Endothelial cell of umbilical vein (primary cell): Measurements from ENCODE around the gene STAT5B. TPM values are rescaled to one million over a fixed set of nuclear protein-coding genes. Genes with fewer than 3 reads are reported as not detected.

ENCODE experiments used
- BruUV-seq: library from RNA; stranded (reverse); fragments of 400-500 nt; replicated peaks from 2 replicates; lab custom pipeline; 2021; lab: Mats Ljungman, UMichigan
- CTCF ChIA-PET: fragments of 300-600, 350-600 bp; sonication (Branson Sonifier 250); formaldehyde crosslinking; loops from one replicate; lab custom pipeline; 2021; ENCODE audit warnings: antibody characterized with exemption, inconsistent platforms; lab: Charles Lee
- POLR2A ChIA-PET: fragments of 300-600, 350-600 bp; sonication (Branson Sonifier 250); formaldehyde crosslinking; loops from one replicate; lab custom pipeline; 2021; ENCODE audit warnings: antibody characterized with exemption, inconsistent platforms; lab: Charles Lee
- DNase-seq: peaks from one replicate; pipeline ENCODE4 v3.0.0-alpha.2; 2011; ENCODE audit warnings: low read depth, low spot score
- FAIRE-seq: peaks from 2 replicates; lab custom pipeline; 2011; peaks lifted over from hg19 to GRCh38; lab: Jason Lieb, UNC
- H2AFZ ChIP-seq: 2 replicates; pipeline ENCODE4 v1.6.0; 2012; ENCODE audit warnings: low read depth, low read length, control low read depth, inconsistent platforms
- H3K27ac ChIP-seq: 2 replicates; pipeline ENCODE4 v1.5.1; 2011; ENCODE audit warnings: low read depth, mild to moderate bottlenecking, control low read depth, low read length, moderate library complexity; ENCODE audit not compliant: insufficient read depth
- H3K27me3 ChIP-seq, 2 experiments: 2 replicates each; pipeline versions ENCODE4 v1.6.0 to v1.6.1; 2011; ENCODE audit warnings: low read length in 2 of 2, mixed read lengths in 1 of 2; ENCODE audit not compliant: control insufficient read depth in 2 of 2, insufficient read depth in 2 of 2
- H3K36me3 ChIP-seq, 2 experiments: 2 replicates in 1 of 2; 3 replicates in 1 of 2; pipeline ENCODE4 v1.5.1; 2011; ENCODE audit warnings: low read length in 2 of 2, mild to moderate bottlenecking in 1 of 2, moderate library complexity in 1 of 2; ENCODE audit not compliant: control insufficient read depth in 2 of 2, insufficient read depth in 2 of 2; ENCODE audit errors: extremely low read depth in 1 of 2
- H3K4me1 ChIP-seq: 3 replicates; pipeline ENCODE4 v1.5.1; 2011; ENCODE audit warnings: mild to moderate bottlenecking, low read length; ENCODE audit not compliant: control insufficient read depth, insufficient read depth; ENCODE audit errors: extremely low read depth
- H3K4me2 ChIP-seq: 2 replicates; pipeline ENCODE4 v1.6.1; 2011; ENCODE audit warnings: low read length, control low read depth, mixed read lengths; ENCODE audit not compliant: insufficient read depth
- H3K4me3 ChIP-seq, 3 experiments: fragments of 200-600 bp in 1 of 3; sonication (generic), shearing (Covaris generic) in 1 of 3; replicated peaks in 1 of 3; 2 replicates each; pipeline ENCODE4 v1.5.1; 2011 to 2016; ENCODE audit warnings: control low read depth in 3 of 3, low read length in 3 of 3, mild to moderate bottlenecking in 2 of 3, inconsistent platforms in 1 of 3, low read depth in 1 of 3, moderate library complexity in 1 of 3; ENCODE audit not compliant: insufficient read depth in 1 of 3
- H3K79me2 ChIP-seq: 2 replicates; pipeline ENCODE4 v1.6.0; 2012; ENCODE audit warnings: low read length, inconsistent platforms; ENCODE audit not compliant: control insufficient read depth, insufficient read depth
- H3K9ac ChIP-seq: replicated peaks from 2 replicates; pipeline ENCODE3; 2011; ENCODE audit warnings: low read length, control low read depth; ENCODE audit not compliant: insufficient read depth; ENCODE audit errors: extremely low read depth
- H3K9me1 ChIP-seq: replicated peaks from 3 replicates; pipeline ENCODE4 v1.6.0; 2011; ENCODE audit warnings: mild to moderate bottlenecking, low read length; ENCODE audit not compliant: control insufficient read depth, insufficient read depth; ENCODE audit errors: extremely low read depth
- H3K9me3 ChIP-seq: replicated peaks from 2 replicates; pipeline ENCODE4 v1.5.1; 2012; ENCODE audit warnings: low read length, inconsistent platforms; ENCODE audit not compliant: control insufficient read depth, insufficient read depth
- H4K20me1 ChIP-seq: replicated peaks from 2 replicates; pipeline ENCODE3; 2011; ENCODE audit warnings: mild to moderate bottlenecking, low read length; ENCODE audit not compliant: control insufficient read depth, insufficient read depth; ENCODE audit errors: extremely low read depth
- EZH2 ChIP-seq: IDR thresholded peaks from 2 replicates; pipeline ENCODE4 v1.6.1; 2012; ENCODE audit warnings: borderline replicate concordance, low read depth, mild to moderate bottlenecking, moderate library complexity, low read length, inconsistent platforms; ENCODE audit not compliant: severe bottlenecking
- FOS ChIP-seq: IDR thresholded peaks from 2 replicates; pipeline ENCODE4 v1.6.1; 2011; ENCODE audit warnings: mild to moderate bottlenecking, low read length, moderate library complexity, borderline replicate concordance; ENCODE audit not compliant: insufficient read depth
- GATA2 ChIP-seq: IDR thresholded peaks from 2 replicates; pipeline ENCODE4 v1.7.0; 2011; ENCODE audit warnings: low read depth, mild to moderate bottlenecking, moderate library complexity, mixed read lengths, low read length; ENCODE audit not compliant: insufficient read length, insufficient read depth
- JUN ChIP-seq: IDR thresholded peaks from 2 replicates; pipeline ENCODE4 v1.6.1; 2011; ENCODE audit warnings: borderline replicate concordance, low read depth; ENCODE audit not compliant: insufficient read length, insufficient read depth
- MYC ChIP-seq: IDR thresholded peaks from one replicate; pipeline ENCODE4 v1.6.1; 2011; ENCODE audit warnings: mild to moderate bottlenecking, low read depth, low read length
- POLR2A ChIP-seq: IDR thresholded peaks from 2 replicates; pipeline ENCODE4 v1.6.1; 2012; ENCODE audit warnings: low read depth, mild to moderate bottlenecking, control low read depth, low read length
- POLR2AphosphoS5 ChIP-seq: IDR thresholded peaks from 2 replicates; pipeline ENCODE4 v1.6.1; 2012; ENCODE audit warnings: low read depth, mild to moderate bottlenecking, control low read depth, low read length, moderate library complexity; ENCODE audit not compliant: insufficient read depth
- dilution Hi-C: fragments of 300-500 bp; cut with MboI; formaldehyde crosslinking; loops from one replicate; pipeline ENCODE4 v1.15.0; 2019; ENCODE audit warnings: low sequenced_read_pairs; ENCODE audit not compliant: extremely low pct_ligation_motif_present
- intact Hi-C: fragments of 100-400 bp; cut with micrococcal nuclease; formaldehyde crosslinking; loops from one replicate; pipeline ENCODE4 v1.10.0; 2022
- polyA plus RNA-seq, 4 experiments: library from polyadenylated mRNA; depleted of rRNA in 3 of 4; stranded (reverse) in 3 of 4; unstranded in 1 of 4; fragments of >200 nt; gene quantifications; 2 replicates each; pipeline versions ENCODE4 v1.2.1 to v1.2.3, GENCODE V29; 2011 to 2012; ENCODE audit warnings: missing spikeins in 1 of 4
- total RNA-seq: library from RNA; stranded (reverse); gene quantifications from 2 replicates; pipeline ENCODE4 v1.2.3, GENCODE V29; 2021
- TF ChIP-seq, protein P1 (sequence below): IDR thresholded peaks from 2 replicates; pipeline ENCODE4 v1.6.1; 2011; ENCODE audit not compliant: insufficient read depth, insufficient read length
- TF ChIP-seq, protein P2 (sequence below), 2 donors: IDR thresholded peaks; 1 replicate in 1 of 2; 2 replicates in 1 of 2; pipeline ENCODE4 v1.5.1; 2011; ENCODE audit warnings: low read length in 2 of 2, mild to moderate bottlenecking in 2 of 2, moderate library complexity in 2 of 2, control low read depth in 1 of 2, inconsistent platforms in 1 of 2, low read depth in 1 of 2; ENCODE audit not compliant: insufficient read depth in 1 of 2; ENCODE audit errors: extremely low read depth in 1 of 2

STAT5B gene
- total and polyA plus RNA-seq, 2 donors (not counting 3 experiments of a cell fraction or from before 2014, with no cell fraction given), result 43.3 to 53.7 TPM

GRCh38 chr17:42312035-42312284 lies 35.8 kb upstream of the STAT5B start:
- no peak overlapping the region for H3K27ac ChIP-seq
- BruUV-seq, result no TSS peak
- H3K9me3 ChIP-seq, result no peaks in the 10 kb centered on the region
- ChIA-PET POLR2A (interaction anchor here (0.7 to 1.0 kb wide), 3 partner anchors 111 to 208 kb away, joined by 3 to 5 read pairs (median 4); partner anchors contain the start of gene CAVIN1), CTCF (interaction anchor here (0.6 to 15.7 kb wide), 32 partner anchors 9 to 348 kb away, joined by 3 to 190 read pairs (median 4); partner anchors contain the start of genes CAVIN1 and STAT3)
- H3K4me2 ChIP-seq, result no peak overlapping the region
- intact Hi-C loops, result loop anchor here (1.0 to 2.0 kb wide), 2 partner anchors 89 to 205 kb away; no protein-coding TSS in a partner anchor
- peaks cover 7 to 11% of the 10 kb centered on the region in 2 experiments for H3K36me3 ChIP-seq
- DNase-seq (no peak), FAIRE-seq (no peak)
- TF ChIP-seq MYC, result no peak
- TF ChIP-seq JUN, result no peak
- no peak for TF ChIP-seq POLR2AphosphoS5
- no peak for TF ChIP-seq GATA2
- TF ChIP-seq, protein P1, sequence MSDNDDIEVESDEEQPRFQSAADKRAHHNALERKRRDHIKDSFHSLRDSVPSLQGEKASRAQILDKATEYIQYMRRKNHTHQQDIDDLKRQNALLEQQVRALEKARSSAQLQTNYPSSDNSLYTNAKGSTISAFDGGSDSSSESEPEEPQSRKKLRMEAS, result no peak
- no peak for TF ChIP-seq POLR2A
- TF ChIP-seq FOS, result no peak
- TF ChIP-seq, protein P2, sequence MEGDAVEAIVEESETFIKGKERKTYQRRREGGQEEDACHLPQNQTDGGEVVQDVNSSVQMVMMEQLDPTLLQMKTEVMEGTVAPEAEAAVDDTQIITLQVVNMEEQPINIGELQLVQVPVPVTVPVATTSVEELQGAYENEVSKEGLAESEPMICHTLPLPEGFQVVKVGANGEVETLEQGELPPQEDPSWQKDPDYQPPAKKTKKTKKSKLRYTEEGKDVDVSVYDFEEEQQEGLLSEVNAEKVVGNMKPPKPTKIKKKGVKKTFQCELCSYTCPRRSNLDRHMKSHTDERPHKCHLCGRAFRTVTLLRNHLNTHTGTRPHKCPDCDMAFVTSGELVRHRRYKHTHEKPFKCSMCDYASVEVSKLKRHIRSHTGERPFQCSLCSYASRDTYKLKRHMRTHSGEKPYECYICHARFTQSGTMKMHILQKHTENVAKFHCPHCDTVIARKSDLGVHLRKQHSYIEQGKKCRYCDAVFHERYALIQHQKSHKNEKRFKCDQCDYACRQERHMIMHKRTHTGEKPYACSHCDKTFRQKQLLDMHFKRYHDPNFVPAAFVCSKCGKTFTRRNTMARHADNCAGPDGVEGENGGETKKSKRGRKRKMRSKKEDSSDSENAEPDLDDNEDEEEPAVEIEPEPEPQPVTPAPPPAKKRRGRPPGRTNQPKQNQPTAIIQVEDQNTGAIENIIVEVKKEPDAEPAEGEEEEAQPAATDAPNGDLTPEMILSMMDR (IDR thresholded peaks at IDR 0.05; ENCODE audit: extremely low read depth in 1 of 2, insufficient read depth in 1 of 2, low read depth in 1 of 2, low read length in 2 of 2), result no peak
- TF ChIP-seq EZH2, result no peak
- no peaks in the 10 kb centered on the region for H3K9me1 ChIP-seq
- H3K79me2 ChIP-seq, result no peaks in the 10 kb centered on the region
- dilution Hi-C loops, result no loop called here
- H3K9ac ChIP-seq, result no peak overlapping the region
- H2AFZ ChIP-seq, result no peak overlapping the region
- peaks cover 37% of the 10 kb centered on the region for H3K4me1 ChIP-seq
- no peaks in the 10 kb centered on the region for H4K20me1 ChIP-seq
- H3K4me3 ChIP-seq, result no peak overlapping the region
- no peaks in the 10 kb centered on the region for H3K27me3 ChIP-seq
